ENCODE measurements around the gene TUBG2.
"Not testable (repeated sequence)": the region's sequence is repeated elsewhere in the genome, so short reads cannot be mapped to it uniquely, and the experiment has no call there.

TUBG2 gene

DNA sequence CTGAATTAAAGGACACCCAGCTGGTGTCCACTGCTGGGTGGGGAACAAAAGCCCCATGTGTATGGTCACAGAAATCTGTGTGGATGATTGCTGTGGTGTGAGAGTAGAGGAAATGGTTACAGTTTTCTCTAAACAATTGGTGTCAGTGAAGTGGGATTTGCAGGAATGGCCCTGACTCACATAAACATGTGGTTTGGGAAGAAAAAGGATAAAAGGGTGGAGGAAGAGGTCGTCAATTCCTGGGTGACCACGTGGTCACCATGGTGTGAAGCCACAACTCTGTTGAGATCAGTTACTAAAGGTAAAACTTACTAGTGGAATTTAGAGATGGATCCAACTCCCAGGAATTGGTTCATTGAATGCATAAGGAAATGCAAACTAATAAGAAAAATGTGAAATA is 3.6 kb upstream of the TUBG2 start:
- DNase-seq, result no peak

DNA sequence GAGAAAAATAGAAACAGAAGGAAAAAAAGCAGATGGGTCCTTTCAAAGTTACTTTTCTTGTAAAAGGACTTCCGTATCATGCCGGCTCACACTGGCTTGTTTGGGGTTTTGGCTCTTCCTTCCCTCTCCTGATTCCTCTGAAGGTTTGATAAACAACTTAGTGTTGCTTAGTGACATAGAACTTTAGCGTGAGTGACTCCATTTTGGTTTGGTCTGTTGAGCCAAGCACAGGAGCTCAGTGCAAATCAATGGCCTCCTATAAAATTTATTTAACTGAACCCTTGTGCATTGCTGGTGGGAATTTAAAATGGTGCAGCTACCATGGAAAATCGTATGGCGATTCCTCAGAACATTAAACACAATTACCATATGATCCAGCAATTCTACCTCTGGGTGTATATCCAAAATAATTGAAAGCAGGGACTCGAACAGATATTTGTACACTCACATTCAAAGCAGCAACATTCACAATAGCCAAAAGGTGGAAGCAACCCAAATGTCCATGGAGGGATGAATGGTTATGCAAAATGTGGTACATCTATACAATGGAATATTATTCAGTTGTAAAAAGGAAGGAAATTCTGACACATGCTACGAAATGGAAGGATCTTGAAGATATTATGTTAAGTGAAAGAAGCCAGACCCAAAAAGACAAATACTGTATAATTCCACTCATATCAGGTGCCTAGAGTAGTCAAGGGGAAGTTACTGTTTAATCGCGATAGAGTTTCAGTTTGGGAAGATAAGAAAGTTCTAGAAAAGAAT is 1.1 kb upstream of the TUBG2 start:
- no peak for DNase-seq

- DNase-seq, result not testable (repeated sequence)
These were observed 819 bp downstream of the TUBG2 start for GRCh38 chr17:42659932-42660274.

DNA sequence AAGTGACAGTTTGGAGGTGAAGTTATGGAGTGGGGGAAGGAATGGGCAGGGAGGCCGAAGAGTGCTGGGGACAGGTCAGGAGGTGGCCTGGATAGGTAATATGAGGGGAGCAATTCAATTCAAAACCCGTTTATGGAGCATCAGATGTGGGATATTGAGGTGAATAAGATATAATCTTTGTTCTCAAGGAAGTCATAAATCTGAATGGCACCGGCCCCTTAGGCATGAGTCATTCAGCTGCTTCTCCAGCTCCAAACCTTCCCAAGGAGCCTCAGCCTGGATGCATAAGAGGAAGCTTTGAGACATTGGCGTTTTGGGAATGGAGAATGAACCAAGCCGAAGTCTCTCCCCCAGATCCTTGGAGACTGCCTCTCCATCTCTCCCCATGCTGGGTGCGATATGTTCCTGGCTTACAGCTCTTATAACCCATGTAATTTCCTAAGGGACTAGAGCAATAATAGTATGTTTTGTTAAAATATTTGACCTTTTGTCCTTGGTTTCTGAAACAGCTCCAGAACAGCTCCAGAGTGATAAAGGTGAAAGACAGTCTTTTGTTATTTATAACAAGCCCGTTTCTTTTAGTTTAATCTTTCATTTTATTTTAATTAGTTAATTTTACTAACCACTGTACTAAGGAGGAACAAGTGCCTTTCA is 1.7 kb downstream of the TUBG2 start:
- DNase-seq, result no peak

DNA sequence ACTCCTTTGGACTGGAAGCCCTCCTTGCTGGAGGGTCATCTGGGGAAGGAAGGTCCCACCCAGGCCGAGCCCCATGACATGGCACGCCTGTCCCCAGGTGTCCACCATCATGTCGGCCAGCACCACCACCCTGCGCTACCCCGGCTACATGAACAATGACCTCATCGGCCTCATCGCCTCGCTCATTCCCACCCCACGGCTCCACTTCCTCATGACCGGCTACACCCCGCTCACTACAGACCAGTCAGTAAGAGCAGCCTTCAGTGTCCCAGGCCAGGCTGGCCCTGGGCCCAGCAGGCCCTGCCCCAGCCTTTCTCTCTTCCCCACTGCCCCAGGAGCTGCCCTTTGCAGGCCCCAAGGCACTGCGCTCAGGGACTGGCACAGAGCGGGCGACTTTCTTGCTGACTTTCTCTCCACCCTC is 6.5 kb downstream of the TUBG2 start:
- DNase-seq, result no peak

GRCh38 chr17:42666126-42666525 is 7.0 kb downstream of the TUBG2 start:
- DNase-seq, result not testable (repeated sequence)

DNA sequence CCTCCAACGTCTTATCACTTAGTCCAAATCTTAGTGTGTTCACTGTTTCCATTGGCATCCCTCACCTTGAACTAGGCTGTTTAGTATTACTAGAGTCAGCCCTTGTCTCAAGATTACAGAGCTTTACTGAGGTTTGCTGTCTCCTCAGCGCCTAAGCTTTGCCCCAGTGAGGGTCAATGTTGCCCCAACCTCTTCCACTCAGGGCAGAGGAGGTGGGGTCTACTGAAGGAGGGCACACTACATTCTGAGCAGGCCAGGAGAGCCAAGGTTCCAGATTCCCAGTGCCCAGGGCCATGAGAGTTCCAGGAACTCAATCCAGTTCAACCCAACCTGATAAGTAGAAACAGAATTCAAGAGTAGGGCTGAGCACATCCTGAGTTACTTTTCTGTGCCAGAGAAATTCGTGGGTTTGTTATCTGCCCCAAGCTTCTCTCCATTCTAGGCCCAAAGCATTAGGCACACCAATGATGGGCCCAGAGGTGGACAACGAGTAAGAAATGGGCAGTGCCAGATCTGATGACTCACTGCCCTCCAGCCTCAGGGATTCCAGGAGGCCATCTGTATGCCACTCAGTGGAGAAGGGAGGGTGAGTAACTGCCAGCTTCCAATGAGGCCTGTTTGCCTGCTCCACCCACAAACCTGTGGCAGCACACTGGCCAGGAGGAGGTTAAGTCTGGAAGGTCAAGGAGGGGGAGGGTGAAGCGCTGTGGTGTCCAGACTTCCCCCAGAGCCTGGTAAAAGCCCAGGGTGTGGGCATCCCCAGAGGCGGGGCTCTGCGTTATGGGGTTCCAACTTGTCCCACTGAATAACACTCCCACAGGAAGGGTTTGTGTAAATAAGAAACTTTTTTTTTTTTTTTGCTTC is 8.2 kb downstream of the TUBG2 start:
- no peak for DNase-seq

DNA sequence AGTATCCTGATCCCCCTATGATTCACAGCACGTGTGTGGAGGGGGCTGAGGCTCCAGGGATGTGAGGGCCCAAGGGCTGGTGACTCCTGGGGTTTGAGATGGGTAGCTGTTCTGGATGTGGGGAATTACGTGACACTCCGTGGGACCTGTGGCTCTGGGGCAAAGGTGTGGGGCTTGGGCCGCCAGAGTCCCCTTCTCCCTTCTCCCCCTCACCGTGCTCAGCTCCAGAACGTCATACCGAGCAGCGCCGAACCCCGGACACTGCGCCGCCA is 10.6 kb downstream of the TUBG2 start:
- DNase-seq, result no peak

DNA sequence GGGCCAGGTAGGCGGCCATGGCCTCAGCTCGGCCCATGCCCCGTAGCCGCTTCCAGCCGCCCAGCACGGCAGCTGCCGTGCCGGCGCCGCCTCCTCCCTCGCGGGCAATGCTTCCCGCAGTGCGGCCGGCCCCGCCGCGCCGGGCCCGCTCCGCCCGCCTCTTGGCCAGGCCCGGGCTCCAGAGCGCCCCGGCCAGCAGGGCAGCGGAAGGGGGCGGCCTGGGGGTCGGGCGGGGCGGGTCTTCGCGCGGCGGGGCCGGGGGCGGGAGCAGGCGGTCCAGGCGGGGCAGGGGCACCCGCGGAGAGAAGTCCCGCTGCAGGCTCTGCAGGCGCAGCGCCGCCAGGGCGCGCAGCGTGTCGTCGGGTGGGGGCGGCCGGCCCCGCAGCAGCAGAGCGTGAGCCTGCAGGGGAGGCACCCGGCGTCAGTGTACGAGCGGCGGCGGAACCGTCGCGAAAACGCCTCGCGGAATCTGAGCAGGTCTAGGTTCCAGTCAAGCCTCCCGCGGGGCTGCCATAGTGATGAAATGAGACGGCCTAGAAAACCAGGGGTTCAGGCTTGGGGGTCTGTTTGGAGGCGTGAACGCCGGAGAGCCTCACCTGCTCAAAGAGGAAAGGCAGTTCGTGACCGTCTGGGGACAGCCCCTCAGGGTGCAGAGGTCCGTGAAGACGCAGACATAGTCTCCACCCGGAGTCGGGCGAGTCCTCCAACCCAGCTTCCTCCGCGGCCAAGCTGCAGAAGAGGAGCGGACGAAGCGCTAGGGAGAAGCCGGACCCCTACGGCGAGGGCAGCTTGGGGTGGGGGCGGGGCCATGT is 11.1 kb downstream of the TUBG2 start:
- peak in 1 of 2 experiments; percentile 45 for DNase-seq

GRCh38 chr17:42670789-42671657 is 11.9 kb downstream of the TUBG2 start:
- no peak for DNase-seq

DNA sequence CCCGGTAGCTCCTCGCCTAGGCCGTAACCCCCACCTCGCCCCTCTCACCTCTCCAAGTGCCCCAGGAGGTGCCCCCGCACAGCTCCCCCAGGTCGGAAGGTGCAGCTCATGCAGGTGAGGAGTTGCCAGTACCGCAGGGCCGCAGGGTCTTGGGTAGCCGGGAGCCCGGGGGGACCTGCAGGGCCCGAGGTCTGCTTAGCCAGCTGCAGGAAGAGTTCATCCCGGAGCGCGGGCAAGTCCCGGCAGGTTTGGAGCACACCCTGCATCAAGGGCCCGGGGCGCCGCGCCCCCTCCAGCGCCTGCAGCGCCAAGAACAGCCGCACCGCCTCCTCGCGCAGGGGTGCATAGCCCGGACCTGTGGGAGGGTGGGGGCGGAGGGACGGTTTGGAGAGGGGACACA is 13.0 kb downstream of the TUBG2 start:
- no peak for DNase-seq

- DNase-seq, result no peak
These were observed 14.3 kb downstream of the TUBG2 start for GRCh38 chr17:42673266-42673884.

DNA sequence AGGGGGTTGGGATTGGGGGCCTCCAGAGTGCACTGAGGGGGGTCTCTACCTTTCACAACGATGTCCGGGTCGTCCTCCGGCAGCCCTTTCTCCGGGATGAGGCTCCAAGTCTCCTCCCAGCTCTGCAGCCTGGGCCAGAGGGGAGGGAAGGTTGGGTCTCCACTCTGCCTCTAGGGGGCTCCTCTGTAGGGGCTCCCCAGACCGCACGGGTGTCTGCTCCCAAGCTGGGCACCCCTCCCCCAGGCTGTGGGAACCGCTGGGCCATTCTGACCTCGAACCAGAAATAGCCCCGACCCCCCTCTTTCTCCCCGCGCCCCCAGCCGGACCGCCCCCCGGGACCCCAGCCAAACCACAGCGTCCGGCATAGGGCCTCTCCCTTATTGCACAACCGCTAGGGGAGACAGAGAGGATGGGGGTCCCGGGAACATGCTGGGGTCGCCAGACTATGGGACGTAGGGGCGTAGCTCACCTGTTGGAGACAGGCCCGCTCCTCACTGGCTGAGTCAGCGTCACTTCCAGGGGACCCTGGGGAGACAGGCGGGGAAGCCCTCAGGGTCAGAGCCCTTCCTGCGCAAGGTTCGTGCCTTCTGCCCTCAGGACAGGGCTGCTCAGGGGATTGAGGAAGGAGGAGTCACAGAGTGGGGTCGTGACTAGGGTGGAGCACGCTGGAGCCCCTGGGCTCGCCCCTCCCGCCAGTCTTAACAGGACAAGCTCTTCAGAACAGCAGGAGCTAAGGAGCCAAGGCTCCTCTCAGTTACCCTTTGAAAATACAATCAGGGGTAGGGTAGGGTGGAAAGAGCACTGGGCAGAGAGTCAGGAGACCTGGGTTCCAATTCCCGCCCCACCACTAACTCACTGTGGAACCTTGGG is 15.0 kb downstream of the TUBG2 start:
- no peak for DNase-seq

DNA sequence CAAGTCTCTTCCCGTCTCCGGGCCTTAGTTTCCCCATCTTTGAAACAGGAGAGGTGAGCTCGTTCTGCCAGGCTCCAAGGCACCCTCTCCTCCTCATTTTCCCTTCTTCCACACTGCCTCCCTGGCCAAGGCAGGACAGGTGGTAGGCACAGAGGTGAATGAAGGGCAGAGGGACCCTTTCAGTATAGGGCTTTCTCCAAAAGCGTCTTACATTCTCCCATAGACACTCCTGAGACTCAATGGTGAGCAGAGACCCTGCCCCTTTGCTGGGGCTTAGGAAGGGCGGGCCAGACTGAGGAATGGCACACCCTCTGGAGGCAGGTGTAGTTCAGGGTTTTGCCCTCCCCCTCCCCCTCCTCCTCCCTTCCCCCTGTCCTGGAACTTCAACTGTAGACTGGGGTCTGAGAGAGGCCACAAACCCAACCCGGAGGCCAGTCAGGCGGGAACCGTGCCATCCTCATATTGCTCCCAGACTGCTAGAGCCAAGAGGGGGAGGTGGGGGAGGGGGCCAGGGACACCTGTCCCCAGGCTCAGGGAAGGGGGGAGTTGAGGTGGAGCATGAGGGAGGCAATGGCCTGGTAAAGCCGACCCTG is 15.8 kb downstream of the TUBG2 start:
- DNase-seq, result no peak

- DNase-seq, result no peak
These were observed 16.4 kb downstream of the TUBG2 start for GRCh38 chr17:42675348-42675964.

- no peak for DNase-seq
These were observed 16.9 kb downstream of the TUBG2 start for GRCh38 chr17:42675965-42676423.

DNA sequence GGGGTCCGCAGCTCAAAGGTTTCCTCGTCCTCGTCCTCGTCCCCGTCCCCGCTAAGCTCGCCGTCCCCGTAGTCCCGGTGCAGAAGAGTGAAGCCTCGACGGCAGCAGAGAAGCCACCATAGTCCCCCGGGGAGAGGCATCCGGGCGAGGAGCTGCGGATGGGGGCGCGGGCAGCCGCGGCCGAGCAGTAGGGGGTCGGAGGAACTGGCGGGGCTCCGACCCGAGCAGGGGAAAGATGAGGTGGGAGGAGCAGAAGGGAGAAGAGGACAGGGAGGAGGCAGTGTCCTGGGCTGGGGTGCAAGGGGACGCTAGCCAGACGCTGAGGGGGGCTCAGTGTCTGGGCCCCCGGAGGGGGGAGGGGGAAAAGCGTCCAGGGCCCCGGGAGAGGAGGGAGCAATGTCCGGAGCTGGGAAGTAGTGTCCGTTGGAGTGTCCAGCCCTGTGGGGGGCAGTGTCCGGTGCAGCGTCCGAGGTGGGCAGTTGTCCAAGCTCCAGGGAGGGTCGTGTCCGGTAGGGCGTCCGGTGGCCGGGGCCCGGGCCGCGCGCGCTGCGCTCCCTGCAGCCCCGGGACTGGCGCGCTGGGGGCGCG is 17.4 kb downstream of the TUBG2 start, which contains the start of gene PLEKHH3:
PLEKHH3 (minus strand) TSS at position 571 of the 588 bp plus-strand sequence; CDS start at position 140, 431 bp downstream.
- no peak for DNase-seq

GRCh38 chr17:42677012-42677857 is 18.2 kb downstream of the TUBG2 start:
- peak; percentile 99 to 100 for DNase-seq

Data from activated CD4-positive, alpha-beta T cell treated with anti-CD3 and anti-CD28 coated beads, Interleukin-2, amount 50 U/mL, for 48 hours (primary cell).